GM19193 (cell line): ENCODE measurements around the gene GRIN2D.

Source experiments
- POLR2A ChIP-seq: IDR thresholded peaks from 4 replicates; pipeline ENCODE4 v1.6.1; 2011; ENCODE audit not compliant: insufficient read depth, insufficient read length; ENCODE audit errors: extremely low read depth

GRIN2D gene

GRCh38 chr19:48433337-48433736 lies 39.9 kb downstream of the GRIN2D start:
- no peak for TF ChIP-seq POLR2A

DNA sequence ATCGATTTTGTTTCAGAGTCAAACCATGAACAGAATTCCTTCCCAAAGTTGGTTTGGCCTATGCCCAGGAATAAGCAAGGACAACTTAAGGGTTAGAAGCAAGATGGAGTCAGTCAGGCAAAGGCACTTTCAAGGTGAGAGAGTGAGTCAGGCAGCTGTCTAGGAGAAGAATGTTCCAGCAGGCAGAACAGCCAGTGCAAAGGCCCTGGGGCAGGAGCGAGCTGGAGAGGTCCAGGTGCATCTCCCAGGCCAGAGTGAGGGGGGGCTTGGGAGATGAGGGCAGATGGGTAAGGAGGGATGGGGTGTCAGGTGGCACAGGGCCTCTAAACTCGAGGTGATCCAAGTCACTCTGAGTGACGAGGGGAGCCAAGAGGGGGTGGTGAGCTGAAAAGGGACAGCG lies 43.1 kb downstream of the GRIN2D start:
- TF ChIP-seq POLR2A: no peak

DNA sequence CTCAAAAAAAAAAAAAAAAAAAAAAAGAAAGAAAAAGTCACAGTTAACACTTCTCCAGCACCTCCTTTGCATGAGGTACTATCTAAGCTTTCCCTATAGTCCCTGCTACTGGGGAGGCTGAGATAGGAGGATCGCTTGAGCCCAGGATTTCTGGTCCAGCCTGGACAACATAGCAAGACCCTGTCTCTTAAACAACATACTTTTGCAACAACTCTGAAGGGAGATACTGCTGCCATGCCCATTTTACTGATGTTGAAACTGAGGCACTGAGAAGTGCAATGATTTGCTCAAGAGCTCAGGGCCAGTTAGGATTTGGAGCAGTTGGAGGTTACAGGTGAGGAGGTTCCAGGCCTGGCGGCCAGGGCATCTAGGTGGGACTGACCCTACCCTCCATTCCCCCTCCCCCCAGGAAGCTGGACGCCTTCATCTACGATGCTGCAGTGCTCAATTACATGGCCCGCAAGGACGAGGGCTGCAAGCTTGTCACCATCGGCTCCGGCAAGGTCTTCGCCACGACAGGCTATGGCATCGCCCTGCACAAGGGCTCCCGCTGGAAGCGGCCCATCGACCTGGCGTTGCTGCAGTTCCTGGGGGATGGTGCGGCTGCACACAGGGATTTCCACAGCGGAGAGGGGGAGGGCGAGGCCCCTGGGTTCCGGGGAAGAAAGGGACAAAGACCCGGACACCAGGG lies 48.0 kb downstream of the GRIN2D start:
- TF ChIP-seq POLR2A: no peak

DNA sequence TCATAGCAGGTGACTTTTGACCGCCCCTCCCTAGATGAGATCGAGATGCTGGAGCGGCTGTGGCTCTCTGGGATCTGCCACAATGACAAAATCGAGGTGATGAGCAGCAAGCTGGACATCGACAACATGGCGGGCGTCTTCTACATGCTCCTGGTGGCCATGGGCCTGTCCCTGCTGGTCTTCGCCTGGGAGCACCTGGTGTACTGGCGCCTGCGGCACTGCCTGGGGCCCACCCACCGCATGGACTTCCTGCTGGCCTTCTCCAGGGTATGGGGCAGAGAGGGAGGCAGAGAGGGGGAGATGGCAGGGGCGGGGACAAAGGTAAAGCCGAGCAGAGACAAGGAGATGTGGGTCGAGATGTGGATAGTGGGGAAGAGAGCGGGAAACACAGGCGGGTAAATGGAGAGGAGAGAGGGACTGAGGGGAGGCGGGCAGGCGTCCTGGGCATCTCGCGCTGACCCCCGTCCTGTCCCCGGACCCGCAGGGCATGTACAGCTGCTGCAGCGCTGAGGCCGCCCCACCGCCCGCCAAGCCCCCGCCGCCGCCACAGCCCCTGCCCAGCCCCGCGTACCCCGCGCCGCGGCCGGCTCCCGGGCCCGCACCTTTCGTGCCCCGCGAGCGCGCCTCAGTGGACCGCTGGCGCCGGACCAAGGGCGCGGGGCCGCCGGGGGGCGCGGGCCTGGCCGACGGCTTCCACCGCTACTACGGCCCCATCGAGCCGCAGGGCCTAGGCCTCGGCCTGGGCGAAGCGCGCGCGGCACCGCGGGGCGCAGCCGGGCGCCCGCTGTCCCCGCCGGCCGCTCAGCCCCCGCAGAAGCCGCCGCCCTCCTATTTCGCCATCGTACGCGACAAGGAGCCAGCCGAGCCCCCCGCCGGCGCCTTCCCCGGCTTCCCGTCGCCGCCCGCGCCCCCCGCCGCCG lies 48.9 kb downstream of the GRIN2D start:
- TF ChIP-seq POLR2A: no peak

GRCh38 chr19:48443256-48443655 lies 49.8 kb downstream of the GRIN2D start:
- TF ChIP-seq POLR2A: no peak
